Thyroid gland (tissue), 4 donors: ENCODE data around the gene CC2D2B. TPM values are rescaled to one million over a fixed set of nuclear protein-coding genes. Genes with fewer than 3 reads are reported as not detected.

Source experiments
- DNase-seq, 2 donors: peaks; one replicate each; pipeline ENCODE4 v3.0.0-alpha.2; 2019
- H3K27ac ChIP-seq, 3 donors: fragments of 200-600 bp; sonication (generic); 1 replicate in 2 of 3; 2 replicates in 1 of 3; pipeline ENCODE4 v1.5.1; 2016 to 2019; ENCODE audit warnings: mild to moderate bottlenecking in 1 of 3, moderate library complexity in 1 of 3
- H3K27me3 ChIP-seq: fragments of 200-600 bp; sonication (generic); one replicate; pipeline ENCODE4 v1.5.1; 2019
- H3K36me3 ChIP-seq, 2 donors: fragments of 200-600 bp; sonication (generic); one replicate each; pipeline ENCODE4 v1.5.1; 2016 to 2019
- H3K4me1 ChIP-seq, 2 donors: fragments of 200-600 bp; sonication (generic); one replicate each; pipeline ENCODE4 v1.5.1; 2017 to 2019
- H3K4me3 ChIP-seq, 3 donors: fragments of 200-600 bp; sonication (generic); replicated peaks in 1 of 3; 1 replicate in 2 of 3; 2 replicates in 1 of 3; pipeline ENCODE4 v1.5.1; 2016; ENCODE audit warnings: mild to moderate bottlenecking in 1 of 3
- H3K9me3 ChIP-seq: fragments of 200-600 bp; sonication (generic); one replicate; pipeline ENCODE4 v1.5.1; 2017
- CTCF ChIP-seq, 6 experiments: fragments of 200-600 bp in 3 of 6; fragments of 450-650 bp in 3 of 6; sonication (generic) in 3 of 6; IDR thresholded peaks; one replicate each; pipeline ENCODE4 v1.5.1; 2016 to 2019; ENCODE audit warnings: antibody characterized with exemption in 6 of 6, mild to moderate bottlenecking in 2 of 6, inconsistent platforms in 1 of 6, moderate library complexity in 1 of 6
- POLR2A ChIP-seq, 2 donors: fragments of 450-650 bp; IDR thresholded peaks; one replicate each; pipeline ENCODE4 v1.6.1; 2017; ENCODE audit warnings: antibody characterized with exemption in 2 of 2, mild to moderate bottlenecking in 2 of 2, moderate library complexity in 1 of 2
- WGBS, 2 donors: methylation state at CpG; one replicate each; pipeline ENCODE4 v1.1.5; 2017; 5-methylcytosine and 5-hydroxymethylcytosine counted together
- intact Hi-C: fragments of 100-400 bp; cut with DNase I; formaldehyde crosslinking; loops from one replicate; pipeline ENCODE4 v1.15.1; 2023
- total RNA-seq, 4 donors: library from RNA; depleted of rRNA; stranded (reverse); fragments of >200 nt; gene quantifications; one replicate each; pipeline ENCODE4 v1.2.3, GENCODE V29; 2016

CC2D2B gene
- total RNA-seq, 4 donors from 2014 or later = 1.2 to 2.3 (median 2.1) TPM

GRCh38 chr10:95865814-95866466 is 41.8 kb upstream of the CC2D2B start:
- no peaks in the 10 kb centered on the region for H3K27me3 ChIP-seq
- H3K4me3 ChIP-seq = no peak overlapping the region
- no peaks in the 10 kb centered on the region for H3K36me3 ChIP-seq
- intact Hi-C loops = no loop called here
- H3K9me3 ChIP-seq = no peaks in the 10 kb centered on the region
- H3K4me1 ChIP-seq = no peaks in the 10 kb centered on the region
- TF ChIP-seq POLR2A (IDR thresholded peaks at IDR 0.05) = no peak
- TF ChIP-seq CTCF (IDR thresholded peaks at IDR 0.05) = no peak
- no peak overlapping the region for H3K27ac ChIP-seq
- WGBS, 2 donors = 81 to 83% methylated on average over 6 of the region's 6 CpGs
- DNase-seq = no peak

- Histone ChIP-seq H3K4me3 (no peak overlapping the region), H3K36me3 (no peaks in the 10 kb centered on the region), H3K27ac (no peak overlapping the region), H3K27me3 (no peaks in the 10 kb centered on the region), H3K9me3 (no peaks in the 10 kb centered on the region), H3K4me1 (no peaks in the 10 kb centered on the region)
- TF ChIP-seq POLR2A (IDR thresholded peaks at IDR 0.05) (no peak), CTCF (IDR thresholded peaks at IDR 0.05) (no peak)
- intact Hi-C loops = no loop called here
- no peak for DNase-seq
- WGBS, 2 donors = 84 to 87% methylated on average over 2 of the region's 2 CpGs
These were observed 41.3 kb upstream of the CC2D2B start for GRCh38 chr10:95866467-95866842.

- Histone ChIP-seq H3K4me1 (no peaks in the 10 kb centered on the region), H3K36me3 (no peaks in the 10 kb centered on the region), H3K27me3 (no peaks in the 10 kb centered on the region), H3K27ac (no peak overlapping the region), H3K9me3 (no peaks in the 10 kb centered on the region), H3K4me3 (no peak overlapping the region)
- no peak for DNase-seq
- TF ChIP-seq POLR2A (IDR thresholded peaks at IDR 0.05) (no peak), CTCF (IDR thresholded peaks at IDR 0.05) (no peak)
- intact Hi-C loops = no loop called here
- WGBS, 2 donors = 93% methylated on average over 4 of the region's 4 CpGs
These were observed 39.9 kb upstream of the CC2D2B start for GRCh38 chr10:95867866-95868265.

- 0 to 100% methylated on average over 2 of the region's 2 CpGs for WGBS, 2 donors
These were observed 35.5 kb upstream of the CC2D2B start for GRCh38 chr10:95872158-95872711.

More at GRCh38 chr10:95872158-95872711, 35.5 kb upstream of the CC2D2B start:
- Histone ChIP-seq H3K27ac (no peak overlapping the region), H3K4me3 (no peak overlapping the region), H3K36me3 (peaks cover 0 to 10% of the 10 kb centered on the region in 2 donors), H3K9me3 (no peaks in the 10 kb centered on the region), H3K4me1 (no peaks in the 10 kb centered on the region), H3K27me3 (no peaks in the 10 kb centered on the region)
- DNase-seq = no peak
- intact Hi-C loops = no loop called here
- TF ChIP-seq POLR2A (IDR thresholded peaks at IDR 0.05) = no peak
- TF ChIP-seq CTCF (IDR thresholded peaks at IDR 0.05) = no peak
